GM12878 (cell line): ENCODE results near the gene NAAA. TPM values are rescaled to one million over a fixed set of nuclear protein-coding genes. Genes with fewer than 3 reads are reported as not detected.

ENCODE experiments used
- ATAC-seq: fragments of 200-7000 bp; cut with Tn5 transposase; 3 replicates; pipeline ENCODE4 v1.9.1; 2020; ENCODE audit warnings: mild to moderate bottlenecking, moderate library complexity
- BruUV-seq: library from RNA; stranded (reverse); fragments of 400-500 nt; replicated peaks from 2 replicates; lab custom pipeline; 2021; lab: Mats Ljungman, UMichigan
- CTCF ChIA-PET: fragments of 300-600 bp; sonication (Branson Sonifier 250); formaldehyde crosslinking; extraction: SDS; loops from one replicate; lab custom pipeline; 2021; ENCODE audit warnings: inconsistent platforms; lab: Yijun Ruan, JAX
- POLR2A ChIA-PET: fragments of 350-600 bp; formaldehyde crosslinking; extraction: SDS; loops from one replicate; lab custom pipeline; 2021; ENCODE audit warnings: inconsistent platforms; lab: Charles Lee
- RAD21 ChIA-PET: fragments of 300-600 bp; sonication (Branson Sonifier 250); formaldehyde crosslinking; loops from one replicate; lab custom pipeline; 2023; ENCODE audit warnings: antibody characterized with exemption; ENCODE audit not compliant: unreplicated experiment; lab: Charles Lee
- SMC1A ChIA-PET: fragments of 300-600 bp; sonication (Branson Sonifier 250); formaldehyde crosslinking; loops from one replicate; lab custom pipeline; 2023; ENCODE audit not compliant: unreplicated experiment, uncharacterized antibody; lab: Charles Lee
- DNase-seq: peaks from one replicate; pipeline ENCODE4 v3.0.0-alpha.2; 2011; ENCODE audit warnings: low read depth, low spot score
- FAIRE-seq: peaks from 3 replicates; lab custom pipeline; 2011; peaks lifted over from hg19 to GRCh38; lab: Jason Lieb, UNC
- H2AFZ ChIP-seq: 2 replicates; pipeline ENCODE4 v1.6.0; 2011; ENCODE audit warnings: low read depth, low read length, control low read depth; ENCODE audit not compliant: control insufficient read depth
- H3K27ac ChIP-seq: 2 replicates; pipeline ENCODE4 v1.5.1; 2011; ENCODE audit warnings: control low read depth; ENCODE audit not compliant: control insufficient read depth, insufficient read depth
- H3K27me3 ChIP-seq, 2 experiments: replicated peaks in 1 of 2; 2 replicates each; pipeline versions ENCODE4 v1.6.0 to v1.6.1; 2011; ENCODE audit warnings: low read length in 1 of 2; ENCODE audit not compliant: control insufficient read depth in 2 of 2, insufficient read depth in 2 of 2
- H3K36me3 ChIP-seq, 2 experiments: 2 replicates each; pipeline ENCODE4 v1.5.1; 2011; ENCODE audit warnings: low read length in 1 of 2; ENCODE audit not compliant: control insufficient read depth in 2 of 2, insufficient read depth in 2 of 2
- H3K4me1 ChIP-seq: 2 replicates; pipeline ENCODE4 v1.6.1; 2011; ENCODE audit warnings: mild to moderate bottlenecking, low read length, moderate library complexity, mixed read lengths; ENCODE audit not compliant: control insufficient read depth, insufficient read depth
- H3K4me2 ChIP-seq: 2 replicates; pipeline ENCODE4 v1.6.0; 2011; ENCODE audit warnings: control low read depth; ENCODE audit not compliant: control insufficient read depth, insufficient read depth
- H3K4me3 ChIP-seq: fragments of 200-600 bp; sonication (generic); 2 replicates; pipeline ENCODE4 v1.5.1; 2016
- H3K79me2 ChIP-seq: 2 replicates; pipeline ENCODE4 v1.6.0; 2011; ENCODE audit warnings: low read length; ENCODE audit not compliant: control insufficient read depth, insufficient read depth
- H3K9ac ChIP-seq: 2 replicates; pipeline ENCODE4 v1.8.0; 2011; ENCODE audit warnings: low read length, control low read depth, mixed read lengths; ENCODE audit not compliant: control insufficient read depth, insufficient read depth
- H3K9me3 ChIP-seq: replicated peaks from 3 replicates; pipeline ENCODE4 v1.5.1; 2011; ENCODE audit warnings: mild to moderate bottlenecking, low read length; ENCODE audit not compliant: control insufficient read depth, insufficient read depth
- H4K20me1 ChIP-seq: 2 replicates; pipeline ENCODE4 v1.6.0; 2011; ENCODE audit not compliant: control insufficient read depth, insufficient read depth
- ATF7 ChIP-seq: fragments of 450-650 bp; IDR thresholded peaks from 2 replicates; pipeline ENCODE4 v1.6.1; 2016; ENCODE audit warnings: low read depth, mild to moderate bottlenecking
- CHD2 ChIP-seq: IDR thresholded peaks from 2 replicates; pipeline ENCODE4 v1.6.1; 2011; ENCODE audit warnings: low read depth, low read length, improper control_type of control experiment, borderline replicate concordance
- CHD4 ChIP-seq: fragments of 200-600 bp; sonication (generic); IDR thresholded peaks from 2 replicates; pipeline ENCODE4 v1.6.1; 2016; ENCODE audit warnings: mild to moderate bottlenecking
- ESRRA ChIP-seq: IDR thresholded peaks from 2 replicates; pipeline ENCODE4 v1.6.1; 2012; ENCODE audit warnings: mild to moderate bottlenecking, low read length, improper control_type of control experiment
- IKZF2 ChIP-seq, 2 experiments: fragments of 450-650 bp; IDR thresholded peaks; 2 replicates each; pipeline ENCODE4 v1.6.1; 2017; ENCODE audit warnings: mild to moderate bottlenecking in 2 of 2, moderate library complexity in 2 of 2
- JUNB ChIP-seq: IDR thresholded peaks from 2 replicates; pipeline ENCODE4 v1.6.1; 2016; ENCODE audit warnings: antibody characterized with exemption, mild to moderate bottlenecking
- KLF5 ChIP-seq: fragments of 450-650 bp; IDR thresholded peaks from 2 replicates; pipeline ENCODE4 v1.6.1; 2014; ENCODE audit warnings: mild to moderate bottlenecking; ENCODE audit not compliant: partially characterized antibody
- MTA3 ChIP-seq: IDR thresholded peaks from 2 replicates; pipeline ENCODE4 v1.6.1; 2012; ENCODE audit warnings: low read length, inconsistent platforms, borderline replicate concordance
- NR2C2 ChIP-seq: IDR thresholded peaks from 2 replicates; pipeline ENCODE4 v1.6.1; 2011; ENCODE audit warnings: borderline replicate concordance, low read depth; ENCODE audit not compliant: control insufficient read depth, insufficient read length
- NR2F1 ChIP-seq: fragments of 450-650 bp; conservative IDR thresholded peaks from 2 replicates; pipeline ENCODE4 v1.6.1; 2017; ENCODE audit warnings: mild to moderate bottlenecking
- PAX5 ChIP-seq: IDR thresholded peaks from 2 replicates; pipeline ENCODE4 v1.6.1; 2011; ENCODE audit warnings: low read depth, low read length, borderline replicate concordance
- SP1 ChIP-seq: IDR thresholded peaks from one replicate; pipeline ENCODE4 v1.6.1; 2011; ENCODE audit warnings: low read depth, low read length
- SREBF1 ChIP-seq: IDR thresholded peaks from 2 replicates; pipeline ENCODE4 v1.6.1; 2012; ENCODE audit warnings: mild to moderate bottlenecking, low read length
- SRF ChIP-seq, 2 experiments: IDR thresholded peaks; 2 replicates each; pipeline ENCODE4 v1.6.1; 2011; ENCODE audit warnings: low read depth in 2 of 2, low read length in 2 of 2, mild to moderate bottlenecking in 1 of 2, moderate library complexity in 1 of 2
- WRNIP1 ChIP-seq: IDR thresholded peaks from 2 replicates; pipeline ENCODE4 v1.6.1; 2011; ENCODE audit warnings: low read depth, low read length, improper control_type of control experiment, borderline replicate concordance
- WGBS: methylation state at CpG from one replicate; pipeline ENCODE4 v1.1.6; 2016; ENCODE audit warnings: low lambda C conversion rate; ENCODE audit not compliant: insufficient replicate concordance, insufficient coverage; ENCODE audit errors: missing lambda C conversion rate; 5-methylcytosine and 5-hydroxymethylcytosine counted together
- in situ Hi-C: fragments of 300-500 bp; cut with MboI; formaldehyde crosslinking; loops from 9 replicates; pipeline ENCODE4 v1.14.3; 2018; ENCODE audit warnings: mixed read lengths
- intact Hi-C: fragments of 100-400 bp; cut with micrococcal nuclease; formaldehyde crosslinking; loops from one replicate; pipeline ENCODE4 v1.14.2; 2022; ENCODE audit not compliant: unreplicated experiment
- polyA plus RNA-seq, 11 experiments: library from polyadenylated mRNA; depleted of rRNA in 4 of 11; unstranded in 6 of 11; stranded (reverse) in 5 of 11; fragments of >200 nt; fragmentation: Nextera tagmentation in 4 of 11; fragmentation: Illumina TruSeq in 1 of 11; extraction: Ambion mirVana in 4 of 11; extraction: Trizol in 1 of 11; gene quantifications; 1 replicate in 1 of 11; 2 replicates in 10 of 11; pipeline versions ENCODE4 v1.2.1 to v1.2.3, GENCODE V29; 2011 to 2016; ENCODE audit warnings: inconsistent platforms in 2 of 11, missing spikeins in 2 of 11, low read depth in 1 of 11
- total RNA-seq, 4 experiments: library from RNA; depleted of rRNA in 3 of 4; stranded (reverse); fragments of >200 nt in 3 of 4; fragmentation: Illumina TruSeq in 1 of 4; extraction: Trizol in 1 of 4; gene quantifications; 2 replicates each; pipeline versions ENCODE4 v1.2.1 to v1.2.3, GENCODE V29; 2013 to 2021
- TF ChIP-seq, protein P1 (sequence below): fragments of 450-650 bp; IDR thresholded peaks from 2 replicates; pipeline ENCODE4 v1.6.1; 2016; ENCODE audit warnings: mild to moderate bottlenecking
- TF ChIP-seq, protein P2 (sequence below): IDR thresholded peaks from 2 replicates; pipeline ENCODE4 v1.6.1; 2012; ENCODE audit warnings: low read depth, low read length, improper control_type of control experiment
- TF ChIP-seq, protein P3 (sequence below): fragments of 450-650 bp; formaldehyde crosslinking; IDR thresholded peaks from 2 replicates; pipeline ENCODE4 v1.4.0; 2022; ENCODE audit warnings: mild to moderate bottlenecking, moderate library complexity

Gene NAAA
- total and polyA plus RNA-seq, 10 of the 15 experiments (the other 5 are each of a cell fraction or from before 2014, with no cell fraction given): 0.60 to 4.9 (median 2.6) TPM

DNA sequence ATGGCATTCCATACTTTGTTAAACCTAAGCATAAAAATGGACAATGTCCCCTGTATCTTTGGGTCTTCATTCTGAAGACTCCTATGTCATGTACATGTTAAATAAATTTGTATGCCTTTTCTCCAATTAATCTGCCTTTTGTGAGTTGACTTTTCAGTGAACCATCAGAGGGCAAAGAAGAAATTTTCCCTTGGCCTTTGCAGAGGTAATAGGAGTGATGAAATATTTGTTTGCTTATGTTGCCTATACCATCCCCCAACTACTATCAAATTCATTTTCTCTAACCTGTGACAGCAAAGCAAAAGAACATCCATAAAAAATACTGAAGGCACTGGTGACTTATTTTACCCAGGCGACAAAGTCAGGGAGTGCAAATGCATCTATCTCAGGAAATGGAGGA lies 18.2 kb downstream of the NAAA start (continued):
- TF ChIP-seq, protein P1, sequence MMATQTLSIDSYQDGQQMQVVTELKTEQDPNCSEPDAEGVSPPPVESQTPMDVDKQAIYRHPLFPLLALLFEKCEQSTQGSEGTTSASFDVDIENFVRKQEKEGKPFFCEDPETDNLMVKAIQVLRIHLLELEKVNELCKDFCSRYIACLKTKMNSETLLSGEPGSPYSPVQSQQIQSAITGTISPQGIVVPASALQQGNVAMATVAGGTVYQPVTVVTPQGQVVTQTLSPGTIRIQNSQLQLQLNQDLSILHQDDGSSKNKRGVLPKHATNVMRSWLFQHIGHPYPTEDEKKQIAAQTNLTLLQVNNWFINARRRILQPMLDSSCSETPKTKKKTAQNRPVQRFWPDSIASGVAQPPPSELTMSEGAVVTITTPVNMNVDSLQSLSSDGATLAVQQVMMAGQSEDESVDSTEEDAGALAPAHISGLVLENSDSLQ: no peak
- TF ChIP-seq CHD2 (no peak), ESRRA (no peak), SRF (IDR thresholded peaks at IDR 0.05; ENCODE audit: low read depth in 2 of 2, low read length in 2 of 2) (no peak)

DNA sequence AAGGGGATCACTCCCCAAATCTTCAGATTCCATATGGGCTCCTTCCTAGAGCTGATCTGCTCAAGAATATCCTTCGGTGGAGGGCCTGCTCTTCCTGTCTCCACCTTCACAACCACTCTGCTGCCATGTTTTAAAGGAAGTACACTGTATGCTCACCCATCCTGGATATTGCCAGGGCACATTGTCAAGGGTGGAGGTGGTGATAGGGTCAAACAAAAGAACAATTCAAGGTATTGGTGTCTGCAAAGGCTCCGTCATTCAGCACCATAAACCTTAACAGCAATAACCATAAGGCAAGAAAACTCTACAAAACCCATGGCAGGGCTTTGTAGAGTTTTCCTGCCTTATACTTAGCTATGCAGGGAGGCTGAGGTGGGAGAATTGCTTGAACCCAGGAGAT lies 18.9 kb downstream of the NAAA start:
- DNase-seq: no peak
- SMC1A ChIA-PET: no interaction called here
- no TSS peak for BruUV-seq
- H3K27ac ChIP-seq: no peak overlapping the region
- no peak overlapping the region for H3K4me2 ChIP-seq
- H4K20me1 ChIP-seq: no peaks in the 10 kb centered on the region
- POLR2A ChIA-PET: no interaction called here
- intact Hi-C loops: no loop called here
- 95% methylated on average over 2 of the region's 2 CpGs for WGBS
- no peak overlapping the region for H3K4me3 ChIP-seq
- in situ Hi-C loops: no loop called here
- no peak overlapping the region for H2AFZ ChIP-seq
- no peaks in the 10 kb centered on the region for H3K4me1 ChIP-seq
- no peak for TF ChIP-seq NR2F1
- TF ChIP-seq, protein P2, sequence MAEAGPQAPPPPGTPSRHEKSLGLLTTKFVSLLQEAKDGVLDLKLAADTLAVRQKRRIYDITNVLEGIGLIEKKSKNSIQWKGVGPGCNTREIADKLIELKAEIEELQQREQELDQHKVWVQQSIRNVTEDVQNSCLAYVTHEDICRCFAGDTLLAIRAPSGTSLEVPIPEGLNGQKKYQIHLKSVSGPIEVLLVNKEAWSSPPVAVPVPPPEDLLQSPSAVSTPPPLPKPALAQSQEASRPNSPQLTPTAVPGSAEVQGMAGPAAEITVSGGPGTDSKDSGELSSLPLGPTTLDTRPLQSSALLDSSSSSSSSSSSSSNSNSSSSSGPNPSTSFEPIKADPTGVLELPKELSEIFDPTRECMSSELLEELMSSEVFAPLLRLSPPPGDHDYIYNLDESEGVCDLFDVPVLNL: no peak
- no peak for TF ChIP-seq ATF7
- no peak for TF ChIP-seq SP1
- TF ChIP-seq, protein P3, sequence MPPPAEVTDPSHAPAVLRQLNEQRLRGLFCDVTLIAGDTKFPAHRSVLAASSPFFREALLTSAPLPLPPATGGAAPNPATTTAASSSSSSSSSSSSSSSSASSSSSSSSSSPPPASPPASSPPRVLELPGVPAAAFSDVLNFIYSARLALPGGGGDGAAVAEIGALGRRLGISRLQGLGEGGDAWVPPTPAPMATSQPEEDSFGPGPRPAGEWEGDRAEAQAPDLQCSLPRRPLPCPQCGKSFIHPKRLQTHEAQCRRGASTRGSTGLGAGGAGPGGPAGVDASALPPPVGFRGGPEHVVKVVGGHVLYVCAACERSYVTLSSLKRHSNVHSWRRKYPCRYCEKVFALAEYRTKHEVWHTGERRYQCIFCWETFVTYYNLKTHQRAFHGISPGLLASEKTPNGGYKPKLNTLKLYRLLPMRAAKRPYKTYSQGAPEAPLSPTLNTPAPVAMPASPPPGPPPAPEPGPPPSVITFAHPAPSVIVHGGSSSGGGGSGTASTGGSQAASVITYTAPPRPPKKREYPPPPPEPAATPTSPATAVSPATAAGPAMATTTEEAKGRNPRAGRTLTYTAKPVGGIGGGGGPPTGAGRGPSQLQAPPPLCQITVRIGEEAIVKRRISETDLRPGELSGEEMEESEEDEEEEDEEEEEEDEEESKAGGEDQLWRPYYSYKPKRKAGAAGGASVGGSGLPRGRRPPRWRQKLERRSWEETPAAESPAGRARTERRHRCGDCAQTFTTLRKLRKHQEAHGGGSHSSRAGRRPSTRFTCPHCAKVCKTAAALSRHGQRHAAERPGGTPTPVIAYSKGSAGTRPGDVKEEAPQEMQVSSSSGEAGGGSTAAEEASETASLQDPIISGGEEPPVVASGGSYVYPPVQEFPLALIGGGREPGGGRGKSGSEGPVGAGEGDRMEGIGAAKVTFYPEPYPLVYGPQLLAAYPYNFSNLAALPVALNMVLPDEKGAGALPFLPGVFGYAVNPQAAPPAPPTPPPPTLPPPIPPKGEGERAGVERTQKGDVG (CRISPR knock-in tag): no peak
- no peak for TF ChIP-seq MTA3
- TF ChIP-seq JUNB: no peak
- no peak for TF ChIP-seq PAX5
- no peak for TF ChIP-seq KLF5
- no peak for TF ChIP-seq CHD4
- TF ChIP-seq IKZF2 (IDR thresholded peaks at IDR 0.05): no peak
- no peak for TF ChIP-seq WRNIP1
- no peak for TF ChIP-seq SREBF1
- TF ChIP-seq NR2C2: no peak
- TF ChIP-seq SRF (IDR thresholded peaks at IDR 0.05; ENCODE audit: low read depth in 2 of 2, low read length in 2 of 2): no peak
- TF ChIP-seq, all 136 proteins: peak for 0
- Histone ChIP-seq H3K27me3 (no peaks in the 10 kb centered on the region), H3K36me3 (no peaks in the 10 kb centered on the region), H3K9me3 (no peaks in the 10 kb centered on the region), H3K9ac (no peak overlapping the region), H3K79me2 (no peaks in the 10 kb centered on the region)
- CTCF ChIA-PET: no interaction called here
- ATAC-seq (no peak), FAIRE-seq (no peak)
- RAD21 ChIA-PET: no interaction called here
